OCI-M1 (cell line): ENCODE data around the gene PLEKHH3.
A peak's percentile ranks its signal among the peaks of the same experiment; 100 is the strongest.

Source experiments
- DNase-seq: peaks from one replicate; lab custom pipeline; 2025; lab: John Stamatoyannopoulos, UW

The PLEKHH3 gene

GRCh38 chr17:42685831-42686230 is 9.0 kb upstream of the PLEKHH3 start:
- no peak for DNase-seq

GRCh38 chr17:42684929-42685556 is 8.2 kb upstream of the PLEKHH3 start:
- no peak for DNase-seq

- no peak for DNase-seq
Measured at GRCh38 chr17:42683407-42684034, 6.7 kb upstream of the PLEKHH3 start.

- peak; percentile 74 for DNase-seq
Measured at GRCh38 chr17:42682722-42683403, 6.1 kb upstream of the PLEKHH3 start.

- DNase-seq, result peak; percentile 53
Measured at GRCh38 chr17:42681976-42682721, 5.4 kb upstream of the PLEKHH3 start, which contains the start of gene CNTNAP1. Gene CNTNAP1 (plus strand): TSS chr17:42682531. CDS start chr17:42682830, 299 bp downstream.

- DNase-seq, result peak; percentile 17
Measured at GRCh38 chr17:42680331-42680808, 3.6 kb upstream of the PLEKHH3 start.

- DNase-seq, result peak; percentile 80
Measured at GRCh38 chr17:42679492-42680330, 2.9 kb upstream of the PLEKHH3 start.

- DNase-seq, result peak; percentile 85
Measured at GRCh38 chr17:42678951-42679491, 2.2 kb upstream of the PLEKHH3 start.

GRCh38 chr17:42677921-42678781 is 1.4 kb upstream of the PLEKHH3 start:
- DNase-seq, result peak; percentile 97

GRCh38 chr17:42677012-42677857 is 441 bp upstream of the PLEKHH3 start:
- DNase-seq, result peak; percentile 99

- peak; percentile 55 for DNase-seq
Measured at GRCh38 chr17:42675965-42676423, 800 bp downstream of the PLEKHH3 start.

GRCh38 chr17:42675348-42675964 is 1.3 kb downstream of the PLEKHH3 start:
- DNase-seq, result no peak

GRCh38 chr17:42674755-42675347 is 1.9 kb downstream of the PLEKHH3 start:
- DNase-seq, result no peak

GRCh38 chr17:42673885-42674754 is 2.7 kb downstream of the PLEKHH3 start:
- DNase-seq, result peak; percentile 76

- no peak for DNase-seq
Measured at GRCh38 chr17:42673266-42673884, 3.4 kb downstream of the PLEKHH3 start.

GRCh38 chr17:42672038-42672437 is 4.8 kb downstream of the PLEKHH3 start:
- DNase-seq, result no peak
